Cerebellar nuclear complex (tissue), 1 donor: ENCODE data around the gene VAV2.

Source experiments
- DNase-seq, 2 experiments: peaks; one replicate each; lab custom pipeline; 2025; lab: John Stamatoyannopoulos, UW

VAV2 gene

DNA sequence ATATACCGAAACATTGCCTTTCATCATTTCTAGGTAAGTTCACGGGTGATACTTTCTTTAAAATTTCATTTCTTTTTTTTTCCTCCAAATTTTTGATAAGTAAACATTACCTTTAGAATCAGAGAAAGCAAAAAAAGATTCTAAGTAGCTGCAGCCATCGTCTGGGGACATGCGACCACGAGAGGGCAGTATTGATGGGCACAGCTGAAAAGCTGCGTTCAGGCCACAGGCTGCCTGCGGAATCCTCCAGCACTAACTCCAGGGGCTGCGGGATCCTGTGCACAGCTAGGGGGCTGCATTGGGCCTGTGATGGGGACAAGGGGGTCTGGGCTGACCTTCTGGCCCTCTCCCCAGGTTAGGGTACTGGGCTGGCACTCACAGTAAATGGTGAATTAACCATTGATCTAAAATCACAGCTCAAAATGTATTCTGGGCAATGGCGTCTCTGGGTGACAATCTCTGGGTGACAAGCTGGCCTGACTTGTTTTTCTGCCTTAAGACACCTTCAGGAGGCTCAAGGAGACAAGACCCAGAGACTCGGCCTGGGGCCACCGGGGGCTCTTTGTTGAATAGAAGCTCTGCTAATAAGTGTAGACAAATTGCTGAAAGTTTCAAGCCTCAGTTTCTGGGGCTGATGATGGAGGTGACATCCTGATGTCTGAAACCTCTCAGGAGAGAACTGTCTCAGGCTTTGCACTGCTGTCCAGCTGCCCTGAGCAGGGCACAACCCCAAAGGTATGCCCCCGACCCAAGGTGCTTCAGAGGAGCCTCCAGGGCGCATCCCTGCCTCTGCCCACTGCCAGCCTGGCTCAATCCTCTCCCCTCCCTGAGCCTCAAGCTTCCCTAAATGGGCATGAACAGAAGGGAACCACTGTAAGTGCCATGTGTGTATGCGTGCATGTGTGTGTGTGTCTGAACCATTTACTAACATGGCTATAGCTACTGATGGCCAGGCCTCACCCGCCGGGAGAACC, 209.7 kb downstream of the VAV2 start:
- no peak for DNase-seq

DNA sequence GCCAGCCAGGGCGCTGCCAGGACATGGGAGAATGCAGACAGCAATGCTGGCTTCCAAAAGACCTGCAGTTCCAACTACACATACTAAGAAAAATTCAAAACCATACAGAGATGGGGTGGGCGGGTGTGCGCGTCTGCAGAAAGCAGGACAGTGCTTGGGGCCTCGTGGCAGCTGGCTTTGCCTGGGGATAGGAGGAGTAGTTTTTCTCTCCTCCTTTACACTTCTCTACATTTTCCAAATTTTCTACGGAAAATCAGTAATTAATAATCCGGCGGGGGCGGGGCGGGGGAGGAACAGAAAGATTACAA, 210.3 kb downstream of the VAV2 start:
- no peak for DNase-seq

DNA sequence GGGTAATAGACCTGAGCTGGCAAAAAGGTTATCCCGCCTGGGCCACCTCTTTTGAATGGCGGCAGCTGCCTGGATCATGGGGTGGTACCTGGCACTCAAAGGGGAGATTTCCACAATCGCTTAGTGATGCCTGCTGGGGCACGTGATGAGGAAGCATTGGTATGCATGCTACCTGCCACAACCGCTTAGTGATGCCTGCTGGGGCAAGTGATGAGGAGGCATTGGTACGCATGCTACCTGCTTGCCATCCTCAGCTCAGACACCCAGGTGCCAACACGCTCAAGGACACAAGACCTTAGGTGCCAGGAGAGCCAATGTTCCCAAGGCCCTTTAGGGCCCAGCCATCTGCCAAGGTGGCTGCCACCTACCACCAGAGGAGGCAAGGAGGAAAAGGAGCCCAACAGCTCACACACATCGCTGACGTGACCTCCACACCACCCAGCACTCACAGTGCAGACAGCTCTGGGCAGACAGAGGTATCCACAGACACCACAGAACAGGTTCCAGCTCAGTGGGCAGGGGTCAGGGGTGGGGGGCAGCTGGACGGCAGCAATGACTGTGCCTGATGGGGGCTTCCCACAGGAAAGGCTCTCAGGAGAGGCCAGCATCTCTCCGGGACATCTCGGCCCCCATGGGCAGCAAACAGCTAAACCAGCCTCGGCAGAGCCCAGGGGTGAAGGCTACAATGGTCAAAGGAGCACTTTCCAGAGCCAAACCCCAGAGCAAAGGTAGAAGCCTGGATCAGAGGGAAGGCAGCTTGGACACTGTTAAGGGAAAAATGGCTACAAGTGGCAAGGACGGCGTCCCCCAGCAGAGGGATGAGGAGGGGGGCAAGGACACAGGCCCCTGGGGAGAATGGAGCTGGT, 210.9 kb downstream of the VAV2 start:
- no peak for DNase-seq

DNA sequence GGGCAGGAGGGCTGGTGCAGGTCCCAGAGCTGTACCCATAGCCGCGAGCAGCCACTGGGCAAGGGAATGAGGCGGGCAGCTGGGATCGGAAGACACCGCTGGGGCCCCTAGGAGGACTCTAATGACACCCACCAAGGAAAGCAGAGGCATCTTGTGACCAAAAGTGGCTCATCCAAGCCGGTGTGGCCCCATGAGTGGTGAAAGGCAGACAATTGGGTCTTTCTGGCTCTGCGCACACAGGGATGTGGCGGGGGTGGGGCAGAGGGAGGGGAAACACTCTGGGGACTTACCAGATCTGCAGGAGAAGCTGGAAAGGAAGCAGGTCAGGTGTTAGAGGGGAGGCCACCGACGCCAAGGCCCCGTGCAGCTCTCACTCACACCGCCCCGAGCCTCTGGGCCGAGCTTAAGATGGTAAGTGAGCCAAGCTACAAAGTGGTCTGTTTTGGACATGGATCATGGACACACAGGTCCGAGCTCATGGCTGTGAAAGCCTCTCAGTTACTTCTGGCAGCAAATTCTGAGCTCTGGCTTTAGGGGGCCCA, 211.6 kb downstream of the VAV2 start:
- no peak for DNase-seq

DNA sequence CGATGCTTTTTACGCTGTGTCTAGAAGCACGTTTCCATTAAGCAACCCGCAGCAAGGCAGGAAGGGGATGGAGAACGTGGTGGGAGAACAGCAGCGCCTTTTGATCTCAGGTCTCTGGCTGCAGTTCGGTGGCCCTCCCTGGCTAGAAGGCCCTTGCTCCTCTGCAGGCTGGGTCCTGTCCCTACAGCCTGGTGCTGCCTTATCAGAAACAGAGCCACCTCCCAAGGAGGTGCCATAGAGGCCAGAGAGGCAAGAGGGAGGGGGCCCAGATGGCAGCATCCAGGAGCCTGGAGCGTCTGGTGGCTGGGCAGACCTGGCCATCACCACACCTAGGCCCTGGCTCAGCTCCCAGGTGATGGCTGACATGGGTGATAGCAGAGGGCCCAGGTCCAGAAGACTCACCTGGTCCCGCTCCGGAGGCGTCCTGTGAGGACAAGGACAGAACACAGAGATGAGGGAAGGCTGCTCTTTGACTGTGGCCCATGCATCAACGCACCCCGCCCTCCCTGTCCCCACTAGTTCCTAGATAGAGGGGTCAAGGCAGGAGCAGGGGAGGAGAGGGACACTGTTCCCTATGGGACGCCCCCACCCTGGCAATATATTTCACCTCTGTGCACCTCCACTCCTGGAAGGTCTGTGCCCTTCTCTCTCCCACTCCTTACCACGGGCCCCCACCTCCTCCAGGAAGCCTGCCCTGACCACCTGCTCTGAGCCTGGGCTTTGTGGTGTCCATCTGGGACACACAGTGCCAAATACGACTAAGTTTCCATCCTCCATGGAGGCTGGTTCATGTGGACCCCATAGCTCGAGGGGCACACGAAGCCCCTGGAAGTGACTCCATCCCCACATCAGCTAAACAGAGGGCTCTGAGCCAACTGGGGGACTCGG, 212.4 kb downstream of the VAV2 start:
- no peak for DNase-seq

DNA sequence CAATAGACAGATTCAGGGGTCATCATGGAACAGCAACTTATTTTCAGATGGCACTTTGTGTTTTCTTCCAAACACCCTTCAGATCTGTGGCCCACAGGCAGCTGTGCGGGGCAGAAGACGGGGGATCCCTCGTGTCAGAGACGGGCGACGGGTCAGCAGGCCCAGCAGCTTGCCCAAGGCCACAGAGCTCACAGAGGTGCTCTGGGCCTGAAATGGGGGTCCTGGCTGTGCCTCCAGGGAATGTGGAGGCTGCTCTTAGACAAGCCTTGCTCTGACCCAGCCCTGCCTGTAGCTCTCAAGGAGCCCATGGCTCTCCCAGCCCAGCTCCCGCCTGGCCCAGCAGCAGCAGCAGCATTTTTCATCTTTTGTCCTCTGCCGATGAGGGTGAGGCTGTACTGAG, 213.0 kb downstream of the VAV2 start:
- no peak for DNase-seq

DNA sequence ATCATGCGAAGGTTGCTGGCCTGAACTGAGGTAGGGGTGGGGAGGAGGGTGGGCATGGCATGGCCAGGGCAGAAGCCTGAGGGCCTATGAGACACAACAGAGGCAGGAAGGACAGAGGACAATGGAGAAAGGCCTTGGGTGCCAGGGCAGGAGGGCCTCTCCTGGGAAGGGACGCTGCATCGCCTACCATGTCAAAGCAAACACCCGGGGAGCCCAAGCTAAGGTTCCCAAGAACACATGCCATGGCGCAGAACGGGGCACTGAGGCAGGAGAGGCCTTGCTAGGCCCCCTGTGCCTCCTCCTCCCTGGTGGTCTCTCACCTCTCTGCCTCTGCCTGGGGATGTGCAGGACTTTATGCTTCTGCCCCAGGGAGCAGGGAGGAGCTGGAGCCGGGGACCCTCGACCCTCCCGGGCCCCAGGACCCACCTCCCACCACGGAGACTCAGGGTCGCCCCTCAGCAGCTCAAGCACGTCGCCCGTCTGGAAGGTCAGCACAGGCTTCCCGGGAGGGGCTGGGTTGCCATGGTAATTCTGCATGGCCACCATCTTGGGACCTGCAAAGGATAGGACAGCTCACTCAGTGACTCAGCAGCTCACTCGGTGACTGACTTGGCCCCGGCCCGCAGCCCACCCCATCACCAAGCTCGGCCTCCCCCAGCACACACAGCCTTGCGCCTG, 213.6 kb downstream of the VAV2 start:
- no peak for DNase-seq

DNA sequence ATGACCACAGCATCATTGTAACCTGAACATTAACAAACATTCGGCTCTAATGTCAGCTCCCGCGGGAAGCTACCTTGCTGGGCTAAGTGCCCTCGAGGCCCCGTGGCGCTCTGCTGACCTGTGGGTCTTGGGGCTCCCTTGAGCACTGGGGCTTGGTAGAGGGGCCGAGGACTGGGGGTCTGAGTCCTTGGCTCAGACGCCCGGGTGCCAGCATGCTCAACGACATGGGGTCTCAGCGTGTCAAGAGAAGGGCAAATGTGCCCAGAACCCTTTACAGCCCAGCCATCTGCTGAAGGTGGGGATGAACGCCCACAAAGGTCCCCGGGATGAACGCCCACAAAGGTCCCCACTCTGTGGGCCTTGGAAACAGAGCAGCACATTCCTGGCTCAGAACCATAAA, 214.3 kb downstream of the VAV2 start:
- DNase-seq = no peak

DNA sequence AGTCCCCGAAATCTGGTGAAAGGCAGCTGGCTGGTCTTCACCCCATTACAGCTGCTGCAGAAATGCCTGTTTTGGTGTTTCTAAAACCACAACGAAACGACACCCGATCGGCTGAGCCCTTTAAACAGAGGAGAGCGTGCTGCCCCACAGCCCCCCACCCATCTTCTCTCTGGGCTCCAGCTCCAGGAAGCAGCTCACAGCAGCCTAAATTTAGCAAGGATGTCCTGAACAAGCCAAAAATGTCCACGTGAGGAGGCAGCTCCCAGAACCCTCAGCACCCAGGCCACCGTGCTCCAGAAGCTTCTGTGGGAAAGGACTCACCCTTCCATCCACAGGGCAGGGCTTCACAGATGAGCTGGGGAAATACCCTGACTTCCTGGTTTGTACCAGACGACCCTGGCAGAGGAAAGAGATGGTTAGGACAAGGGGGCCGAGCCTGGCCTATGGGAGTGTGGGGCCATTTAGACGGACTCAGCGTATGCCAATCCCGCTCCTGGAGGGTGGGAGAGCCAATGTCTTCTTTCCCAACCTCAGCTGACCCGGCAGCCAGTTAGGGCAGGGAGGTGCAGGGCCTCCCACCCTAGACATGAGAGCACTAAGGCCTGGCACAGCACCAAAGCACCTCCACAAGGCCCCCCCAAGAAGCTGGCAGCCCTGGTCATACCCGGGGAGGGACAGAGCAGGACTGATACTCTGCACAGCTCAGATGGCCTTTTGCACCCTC, 214.9 kb downstream of the VAV2 start:
- DNase-seq = no peak

DNA sequence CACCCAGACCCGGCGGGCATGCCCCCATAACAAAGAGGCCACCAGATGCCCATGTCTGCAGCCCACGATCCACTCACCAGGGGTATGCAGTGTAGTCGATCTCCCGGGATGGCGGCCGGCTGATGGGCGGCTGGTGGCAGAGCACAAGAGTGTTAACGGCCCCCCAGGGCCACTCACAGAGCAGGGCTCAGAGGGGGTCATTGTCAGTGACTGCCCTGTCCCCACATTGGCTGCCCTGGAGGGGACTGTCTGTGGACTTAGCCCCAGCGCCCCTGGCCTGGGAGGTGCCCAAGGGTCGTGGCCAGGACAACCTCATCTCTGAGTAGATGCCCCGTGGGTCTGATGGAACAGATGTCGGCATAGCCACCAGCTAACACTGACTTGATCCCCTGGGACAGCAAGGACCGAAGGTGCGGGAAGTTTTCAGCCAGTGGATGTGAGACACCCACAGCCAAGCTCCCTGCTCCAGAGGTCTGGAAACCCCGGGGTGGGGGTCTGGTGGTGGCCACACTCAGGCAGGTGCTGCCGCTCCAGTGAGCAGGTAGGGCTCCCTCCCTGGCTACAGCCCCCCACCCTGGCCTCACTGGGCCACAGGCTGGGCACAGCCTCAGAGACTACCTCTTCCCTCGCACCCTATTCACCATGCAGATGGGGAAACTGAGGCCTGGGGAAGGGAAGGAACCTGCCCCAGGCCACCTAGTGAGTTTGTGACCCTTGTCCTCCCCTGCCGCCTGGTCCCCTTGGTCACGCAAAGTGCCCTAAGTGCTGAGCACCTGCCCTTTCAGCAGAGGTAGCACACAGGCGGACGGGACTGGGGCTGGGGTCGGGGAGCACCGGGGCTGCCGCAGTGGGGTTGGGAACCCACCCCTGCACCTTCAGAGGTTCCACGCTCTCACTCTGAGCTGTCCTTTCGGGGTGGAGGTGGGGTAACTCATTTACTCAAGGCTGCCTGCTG, 215.9 kb downstream of the VAV2 start:
- no peak for DNase-seq

DNA sequence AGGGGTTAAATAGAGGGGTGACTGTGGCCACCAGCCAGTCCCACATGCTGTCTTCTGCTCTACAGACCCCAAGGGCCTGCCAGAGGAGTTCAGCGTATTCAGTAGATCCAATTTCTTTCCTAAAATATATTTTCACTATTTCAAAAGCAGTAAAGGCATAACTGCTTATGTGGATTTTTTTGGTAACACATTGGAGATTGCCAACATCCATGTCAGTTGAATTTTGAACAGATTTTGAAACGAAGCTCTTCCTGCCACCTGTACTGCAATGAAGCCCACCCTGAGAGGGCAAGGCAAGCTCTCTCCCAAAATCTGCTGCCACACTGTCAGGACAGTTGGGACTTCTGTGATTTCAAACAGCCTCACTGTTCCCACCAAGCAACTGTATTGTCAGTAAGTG, 216.8 kb downstream of the VAV2 start:
- no peak for DNase-seq

DNA sequence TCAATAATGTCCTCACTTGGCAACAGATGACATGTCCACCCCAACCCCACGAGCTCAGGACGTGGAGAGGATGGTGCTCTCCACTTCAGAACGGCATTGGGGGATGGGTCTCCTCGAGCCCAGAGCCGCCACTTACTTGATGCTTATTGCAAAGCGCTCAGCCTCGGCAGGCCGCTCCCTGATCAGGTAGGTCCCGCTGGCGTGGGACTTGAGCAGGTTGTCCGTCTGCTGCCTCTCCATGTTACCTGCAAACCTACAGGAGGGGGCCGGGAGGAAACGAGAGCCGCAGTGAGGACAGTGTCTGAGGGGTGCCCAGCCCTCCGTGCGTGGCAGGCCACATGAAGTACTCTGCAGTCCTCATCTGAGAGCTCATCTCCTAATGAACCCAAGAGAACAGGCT, 217.3 kb downstream of the VAV2 start:
- no peak for DNase-seq

DNA sequence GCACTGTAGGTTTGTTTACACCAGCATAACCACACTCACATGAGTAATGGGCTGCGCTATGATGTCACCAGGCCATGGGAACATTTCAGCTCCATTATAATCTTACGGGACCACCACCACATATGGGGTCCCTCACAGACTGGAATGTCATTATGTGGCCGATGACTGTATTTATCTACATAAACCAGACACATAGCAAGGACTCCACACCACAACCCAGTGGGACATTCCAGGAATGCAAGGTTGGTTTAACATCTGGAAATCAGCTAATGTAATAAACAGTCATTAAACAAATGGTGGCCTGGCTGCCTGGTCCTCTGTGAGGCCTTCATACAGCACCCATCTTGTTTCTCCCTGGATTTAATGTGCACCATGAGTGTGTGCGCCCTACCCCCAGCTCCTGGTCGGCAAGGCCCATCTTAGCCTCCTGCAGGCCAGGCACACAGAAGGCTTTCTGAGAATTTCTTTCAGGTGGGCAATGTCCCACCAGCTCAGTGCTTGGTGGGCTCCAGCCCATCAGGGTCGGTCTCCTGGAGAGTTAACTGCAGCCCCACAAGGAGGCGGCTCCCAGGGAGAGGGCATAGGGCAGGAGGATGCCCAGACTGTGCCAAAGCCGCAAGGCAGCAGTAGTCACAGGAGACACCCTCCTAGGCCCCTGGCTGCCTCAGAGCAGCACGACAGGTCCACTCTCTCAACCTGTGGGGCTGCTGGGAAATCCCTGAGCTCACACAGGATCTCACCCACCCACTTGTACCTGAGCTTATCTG, 218.1 kb downstream of the VAV2 start:
- DNase-seq = no peak

DNA sequence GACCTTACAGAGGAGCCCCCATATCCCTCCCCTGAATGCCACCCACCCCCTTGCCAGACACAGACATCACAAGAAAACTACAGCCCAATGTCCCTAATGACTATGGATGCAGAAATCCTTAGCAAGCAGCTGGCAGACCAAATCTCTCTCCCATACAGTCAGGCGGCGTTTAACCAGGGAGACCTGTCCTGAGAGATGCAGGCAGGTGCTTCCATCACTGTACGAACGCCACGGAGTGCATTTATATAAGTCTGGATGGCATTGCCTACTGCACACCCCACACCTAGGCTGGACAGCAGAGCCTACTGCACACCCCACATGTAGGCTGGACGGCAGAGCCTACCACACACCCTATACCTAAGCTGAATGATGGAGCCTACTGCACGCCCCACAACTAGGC, 219.5 kb downstream of the VAV2 start:
- no peak for DNase-seq

DNA sequence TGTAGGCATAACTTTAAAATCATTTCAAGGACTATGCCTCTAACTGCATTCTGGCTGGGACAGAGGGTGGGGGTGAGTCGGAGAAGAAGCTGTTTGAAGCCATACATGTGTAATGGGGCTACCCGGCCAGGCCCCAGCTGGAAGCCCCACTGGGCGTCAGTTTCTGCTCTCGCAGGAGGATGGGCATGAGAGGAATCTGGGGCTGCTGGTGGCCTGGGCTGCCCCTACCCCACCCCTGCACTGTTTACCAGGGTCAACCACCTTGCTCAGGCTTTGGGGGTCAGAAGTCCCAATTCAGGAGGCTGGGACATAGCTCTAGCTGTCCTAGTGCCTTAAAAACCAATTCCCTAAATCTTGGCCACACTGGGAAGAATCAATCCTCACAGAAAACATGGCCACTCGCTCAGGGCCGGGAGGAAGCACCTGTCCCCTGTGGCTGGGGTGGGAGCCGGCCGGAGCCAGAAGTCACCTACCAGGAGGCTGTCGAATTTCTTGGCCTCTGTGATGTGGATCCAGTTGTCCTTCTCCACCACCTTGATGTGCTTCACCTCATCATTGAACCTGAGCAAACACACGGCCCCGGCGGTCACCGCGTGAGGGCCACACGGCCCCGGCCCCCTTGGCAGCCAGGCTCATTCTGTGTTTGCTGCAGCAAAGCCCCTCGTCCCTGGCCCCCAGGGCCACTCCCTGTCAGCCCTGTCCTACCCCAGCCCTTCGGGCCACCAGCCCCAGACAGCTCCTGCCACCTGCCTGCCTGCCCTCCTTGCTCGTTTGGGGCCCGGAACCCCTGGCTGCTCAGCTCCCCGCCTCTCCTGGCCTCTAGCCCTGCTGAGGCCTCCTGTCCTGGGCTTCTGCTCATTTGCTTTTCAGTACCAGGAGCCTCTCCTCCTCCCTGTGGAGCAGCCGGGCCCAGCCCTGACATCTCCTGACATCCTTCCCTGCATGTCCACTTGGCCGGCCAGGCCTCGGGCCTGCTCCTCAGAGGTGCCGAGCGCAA, 220.3 kb downstream of the VAV2 start:
- DNase-seq = no peak

DNA sequence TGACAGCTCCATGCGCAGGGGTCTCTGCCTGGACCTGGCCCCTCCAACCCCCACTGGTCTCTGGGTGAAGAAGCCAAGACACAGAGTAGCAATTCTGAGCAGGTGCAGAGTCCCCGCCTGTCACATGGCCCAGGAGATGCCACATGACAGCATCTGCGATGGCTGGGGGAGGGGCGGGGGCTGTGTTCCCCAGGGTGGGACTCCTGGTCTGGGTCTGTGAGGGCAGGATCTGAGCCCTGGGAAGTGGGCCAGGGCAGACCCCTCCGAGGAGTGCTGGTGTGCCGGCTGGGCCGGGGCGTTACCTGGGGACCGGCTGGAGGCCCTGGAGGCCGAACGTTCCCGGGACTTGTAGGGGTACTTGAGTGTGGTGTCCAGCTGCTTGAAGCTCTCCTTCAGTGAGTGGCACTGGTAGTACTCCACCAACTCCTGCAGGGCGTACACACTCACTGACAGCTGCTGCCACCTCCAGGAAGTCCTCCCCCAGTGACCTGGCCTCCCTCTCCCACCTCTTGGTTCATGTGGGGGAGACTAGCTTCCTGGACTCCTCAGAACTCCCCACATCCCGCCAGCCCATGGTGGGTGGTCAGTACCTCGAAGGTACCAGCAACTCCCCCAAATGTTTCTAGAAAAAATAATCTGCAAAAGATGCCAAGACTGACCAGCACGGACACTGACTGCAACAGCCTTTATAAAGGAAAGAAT, 221.9 kb downstream of the VAV2 start:
- no peak for DNase-seq
